Muscle of arm (tissue), 12 donors: ENCODE measurements around the gene WTAP. TPM values are rescaled to one million over a fixed set of nuclear protein-coding genes. Genes with fewer than 3 reads are reported as not detected.
"Not testable (repeated sequence)": the region's sequence is repeated elsewhere in the genome, so short reads cannot be mapped to it uniquely, and the experiment has no call there.

Experiments used
- DNase-seq: peaks from one replicate; pipeline ENCODE4 v3.0.0-alpha.2; 2013
- polyA plus RNA-seq, 12 donors: library from polyadenylated mRNA; unstranded; fragments of 120-200 nt; gene quantifications; one replicate each; pipeline ENCODE4 v1.2.1, GENCODE V29; 2013; ENCODE audit not compliant: insufficient read length in 12 of 12

The WTAP gene
- polyA plus RNA-seq, 12 donors = 63.0 to 348 (median 84.9) TPM

- DNase-seq = no peak
These were observed 33.3 kb downstream of the WTAP start for GRCh38 chr6:159760602-159761057.

- DNase-seq = no peak
These were observed 34.0 kb downstream of the WTAP start for GRCh38 chr6:159761129-159761872.

GRCh38 chr6:159761873-159762680 lies 34.8 kb downstream of the WTAP start, which contains the start of gene ACAT2:
Gene ACAT2 (plus strand): TSS chr6:159762045. CDS start chr6:159762088, 43 bp downstream.
- DNase-seq = peak; percentile 95

- no peak for DNase-seq
These were observed 35.5 kb downstream of the WTAP start for GRCh38 chr6:159762681-159763293.

- DNase-seq = no peak
These were observed 39.6 kb downstream of the WTAP start for GRCh38 chr6:159766906-159767305.

GRCh38 chr6:159769470-159769869 lies 42.2 kb downstream of the WTAP start:
- DNase-seq = no peak

GRCh38 chr6:159772196-159772595 lies 44.9 kb downstream of the WTAP start:
- no peak for DNase-seq

GRCh38 chr6:159777240-159777904 lies 50.1 kb downstream of the WTAP start:
- no peak for DNase-seq

GRCh38 chr6:159778131-159778530 lies 50.8 kb downstream of the WTAP start:
- no peak for DNase-seq

- DNase-seq = no peak
These were observed 51.3 kb downstream of the WTAP start for GRCh38 chr6:159778542-159779103.

GRCh38 chr6:159788276-159788675 lies 61.0 kb downstream of the WTAP start:
- DNase-seq = peak; percentile 2

GRCh38 chr6:159788753-159789376 lies 61.6 kb downstream of the WTAP start:
- peak; percentile 27 for DNase-seq

GRCh38 chr6:159789377-159790148 lies 62.3 kb downstream of the WTAP start, which contains the start of gene TCP1:
Gene TCP1 (minus strand): TSS chr6:159789602. CDS start chr6:159789468, 134 bp downstream.
- peak; percentile 100 for DNase-seq

GRCh38 chr6:159790149-159790955 lies 63.0 kb downstream of the WTAP start, which contains the start of gene MRPL18:
Gene MRPL18 (plus strand): TSS chr6:159790467. CDS start chr6:159790588, 121 bp downstream.
- DNase-seq = peak; percentile 97

GRCh38 chr6:159790956-159791598 lies 63.8 kb downstream of the WTAP start:
- peak; percentile 4 for DNase-seq

- DNase-seq = not testable (repeated sequence)
These were observed 67.7 kb downstream of the WTAP start for GRCh38 chr6:159794976-159795375.

GRCh38 chr6:159797554-159797953 lies 70.2 kb downstream of the WTAP start:
- no peak for DNase-seq

GRCh38 chr6:159800141-159800865 lies 73.0 kb downstream of the WTAP start, which contains the start of gene PNLDC1:
Gene PNLDC1 (plus strand): TSS chr6:159800276. CDS start chr6:159800308, 32 bp downstream.
- DNase-seq = no peak
